ENCODE data around the gene RD3L. TPM values are rescaled to one million over a fixed set of nuclear protein-coding genes. Genes with fewer than 3 reads are reported as not detected.

RD3L gene
- total and polyA plus RNA-seq, 2 of the 13 experiments (the other 11 are each of a cell fraction or from before 2014, with no cell fraction given), result not detected

DNA sequence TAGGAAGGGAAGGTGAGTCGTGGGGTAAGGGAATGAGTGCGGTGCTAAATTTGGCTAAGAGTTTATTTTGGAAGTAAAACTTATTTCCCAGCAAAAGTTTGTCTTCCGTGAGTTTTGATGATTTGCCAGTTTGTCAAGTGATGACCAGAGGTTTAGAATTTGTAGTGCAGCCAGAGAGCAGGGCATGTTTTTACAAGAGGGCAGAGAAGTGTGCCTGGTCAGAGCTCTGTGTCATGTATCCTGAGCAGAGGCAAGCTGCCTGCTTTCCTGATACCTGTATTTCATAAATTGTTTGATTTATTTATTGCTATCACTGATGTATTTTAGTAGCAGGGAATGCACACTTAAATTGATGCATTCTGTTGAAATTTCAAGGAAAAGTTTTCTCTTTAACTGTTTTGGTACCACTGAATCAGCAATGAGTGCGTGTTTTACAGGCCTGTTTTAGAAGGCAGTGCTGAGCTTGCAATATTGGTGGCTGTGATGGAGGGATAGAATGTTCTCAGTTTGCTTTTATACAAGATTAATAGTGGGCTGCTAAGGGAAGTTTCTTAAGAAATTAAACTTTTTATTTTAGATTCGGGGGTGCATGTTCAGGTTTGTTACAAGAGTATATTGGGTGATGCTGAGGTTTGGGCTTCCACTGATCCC, 19.7 kb upstream of the RD3L start (continued):
- TF ChIP-seq, protein P1, sequence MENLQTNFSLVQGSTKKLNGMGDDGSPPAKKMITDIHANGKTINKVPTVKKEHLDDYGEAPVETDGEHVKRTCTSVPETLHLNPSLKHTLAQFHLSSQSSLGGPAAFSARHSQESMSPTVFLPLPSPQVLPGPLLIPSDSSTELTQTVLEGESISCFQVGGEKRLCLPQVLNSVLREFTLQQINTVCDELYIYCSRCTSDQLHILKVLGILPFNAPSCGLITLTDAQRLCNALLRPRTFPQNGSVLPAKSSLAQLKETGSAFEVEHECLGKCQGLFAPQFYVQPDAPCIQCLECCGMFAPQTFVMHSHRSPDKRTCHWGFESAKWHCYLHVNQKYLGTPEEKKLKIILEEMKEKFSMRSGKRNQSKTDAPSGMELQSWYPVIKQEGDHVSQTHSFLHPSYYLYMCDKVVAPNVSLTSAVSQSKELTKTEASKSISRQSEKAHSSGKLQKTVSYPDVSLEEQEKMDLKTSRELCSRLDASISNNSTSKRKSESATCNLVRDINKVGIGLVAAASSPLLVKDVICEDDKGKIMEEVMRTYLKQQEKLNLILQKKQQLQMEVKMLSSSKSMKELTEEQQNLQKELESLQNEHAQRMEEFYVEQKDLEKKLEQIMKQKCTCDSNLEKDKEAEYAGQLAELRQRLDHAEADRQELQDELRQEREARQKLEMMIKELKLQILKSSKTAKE (CRISPR knock-in tag; IDR thresholded peaks at IDR 0.05; ENCODE audit: borderline replicate concordance), result no peak
- TF ChIP-seq NFE2L1 (CRISPR knock-in tag; IDR thresholded peaks at IDR 0.05; ENCODE audit: borderline replicate concordance) (no peak), FOXM1 (CRISPR knock-in tag; IDR thresholded peaks at IDR 0.05) (no peak)

DNA sequence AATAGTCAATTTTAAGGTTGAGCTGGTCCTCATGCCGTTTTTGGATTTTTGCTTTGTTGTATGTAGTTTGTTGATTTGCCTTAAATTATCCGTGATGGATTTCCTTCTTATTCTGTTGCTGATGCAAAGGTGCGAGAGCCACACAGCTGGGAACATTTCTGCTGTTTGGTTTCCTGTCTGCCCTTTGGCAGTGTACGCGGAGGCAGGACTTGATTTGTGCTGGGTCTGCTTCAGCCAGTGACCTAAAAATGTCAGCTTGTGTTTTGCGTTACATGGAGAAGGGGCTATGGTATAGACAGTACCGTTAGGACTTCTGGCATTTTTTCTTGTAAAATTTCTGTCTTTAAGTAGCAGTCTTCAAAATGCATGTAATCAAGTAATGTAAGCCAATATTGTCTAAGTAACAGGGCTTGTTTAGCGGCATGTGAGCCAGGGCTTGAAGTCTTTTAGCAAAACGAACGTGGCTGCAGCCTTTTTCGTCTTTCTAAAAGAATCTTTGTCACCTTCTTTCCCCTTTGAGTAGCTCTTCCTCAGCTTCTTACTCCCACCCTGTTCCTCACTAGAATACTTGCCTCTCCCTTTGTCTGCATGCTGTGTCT, 18.2 kb upstream of the RD3L start:
- 31% methylated on average over 11 of the region's 11 CpGs for WGBS (ENCODE audit: low lambda C conversion rate)
- H3K79me2 ChIP-seq (ENCODE audit: insufficient read depth, low read length), result no peaks in the 10 kb centered on the region
- peaks cover 1 to 5% of the 10 kb centered on the region in 2 experiments; a peak in 2 of 5 replicates for H3K27me3 ChIP-seq (ENCODE audit: control insufficient read depth in 1 of 2, insufficient read depth in 2 of 2, low read length in 2 of 2)
- H3K4me3 ChIP-seq (replicated peaks in 1 of 3; ENCODE audit: insufficient read depth in 1 of 3, low read depth in 2 of 3, low read length in 3 of 3), result no peak overlapping the region
- H3K9me3 ChIP-seq (ENCODE audit: low read length), result no peaks in the 10 kb centered on the region
- in situ Hi-C loops (cut with HindIII; ENCODE audit: extremely low pct_ligation_motif_present, low pct_unique_long_range_greater_than_20kb) (no loop called here), intact Hi-C loops (cut with micrococcal nuclease; ENCODE audit: unreplicated experiment) (no loop called here)
- no peak overlapping the region for H3K27ac ChIP-seq (ENCODE audit: extremely low read length, insufficient read depth, low read length)
- POLR2A ChIA-PET, result no interaction called here
- CTCF ChIA-PET (ENCODE audit: low intra/inter-chr PET ratio, low total read pairs), result no interaction called here
- no peak for DNase-seq (ENCODE audit: low spot score)
- no peaks in the 10 kb centered on the region for H4K20me1 ChIP-seq (ENCODE audit: insufficient read depth, low read length)
- BruUV-seq (replicated peaks), result no TSS peak
- TF ChIP-seq, protein P2, sequence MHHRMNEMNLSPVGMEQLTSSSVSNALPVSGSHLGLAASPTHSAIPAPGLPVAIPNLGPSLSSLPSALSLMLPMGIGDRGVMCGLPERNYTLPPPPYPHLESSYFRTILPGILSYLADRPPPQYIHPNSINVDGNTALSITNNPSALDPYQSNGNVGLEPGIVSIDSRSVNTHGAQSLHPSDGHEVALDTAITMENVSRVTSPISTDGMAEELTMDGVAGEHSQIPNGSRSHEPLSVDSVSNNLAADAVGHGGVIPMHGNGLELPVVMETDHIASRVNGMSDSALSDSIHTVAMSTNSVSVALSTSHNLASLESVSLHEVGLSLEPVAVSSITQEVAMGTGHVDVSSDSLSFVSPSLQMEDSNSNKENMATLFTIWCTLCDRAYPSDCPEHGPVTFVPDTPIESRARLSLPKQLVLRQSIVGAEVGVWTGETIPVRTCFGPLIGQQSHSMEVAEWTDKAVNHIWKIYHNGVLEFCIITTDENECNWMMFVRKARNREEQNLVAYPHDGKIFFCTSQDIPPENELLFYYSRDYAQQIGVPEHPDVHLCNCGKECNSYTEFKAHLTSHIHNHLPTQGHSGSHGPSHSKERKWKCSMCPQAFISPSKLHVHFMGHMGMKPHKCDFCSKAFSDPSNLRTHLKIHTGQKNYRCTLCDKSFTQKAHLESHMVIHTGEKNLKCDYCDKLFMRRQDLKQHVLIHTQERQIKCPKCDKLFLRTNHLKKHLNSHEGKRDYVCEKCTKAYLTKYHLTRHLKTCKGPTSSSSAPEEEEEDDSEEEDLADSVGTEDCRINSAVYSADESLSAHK (CRISPR knock-in tag; IDR thresholded peaks at IDR 0.05; ENCODE audit: borderline replicate concordance), result no peak
- no peak for TF ChIP-seq NFE2L1 (CRISPR knock-in tag; IDR thresholded peaks at IDR 0.05; ENCODE audit: borderline replicate concordance)
- TF ChIP-seq ZNF124 (CRISPR knock-in tag; IDR thresholded peaks at IDR 0.05), result no peak
- no peak for TF ChIP-seq ZNF749 (CRISPR knock-in tag; IDR thresholded peaks at IDR 0.05; ENCODE audit: borderline replicate concordance)
- TF ChIP-seq AGO1 (IDR thresholded peaks at IDR 0.05; ENCODE audit: low read depth, low read length, poor library complexity, severe bottlenecking), result no peak
- no peak for TF ChIP-seq KLF16 (CRISPR knock-in tag; IDR thresholded peaks at IDR 0.05)
- TF ChIP-seq KDM3A (CRISPR knock-in tag; IDR thresholded peaks at IDR 0.05; ENCODE audit: low read depth), result no peak
- no peak for TF ChIP-seq ZNF709 (CRISPR knock-in tag; IDR thresholded peaks at IDR 0.05)
- no peak for TF ChIP-seq CBFB (CRISPR knock-in tag; IDR thresholded peaks at IDR 0.05)
- TF ChIP-seq, protein P3, sequence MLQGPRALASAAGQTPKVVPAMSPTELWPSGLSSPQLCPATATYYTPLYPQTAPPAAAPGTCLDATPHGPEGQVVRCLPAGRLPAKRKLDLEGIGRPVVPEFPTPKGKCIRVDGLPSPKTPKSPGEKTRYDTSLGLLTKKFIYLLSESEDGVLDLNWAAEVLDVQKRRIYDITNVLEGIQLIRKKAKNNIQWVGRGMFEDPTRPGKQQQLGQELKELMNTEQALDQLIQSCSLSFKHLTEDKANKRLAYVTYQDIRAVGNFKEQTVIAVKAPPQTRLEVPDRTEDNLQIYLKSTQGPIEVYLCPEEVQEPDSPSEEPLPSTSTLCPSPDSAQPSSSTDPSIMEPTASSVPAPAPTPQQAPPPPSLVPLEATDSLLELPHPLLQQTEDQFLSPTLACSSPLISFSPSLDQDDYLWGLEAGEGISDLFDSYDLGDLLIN (CRISPR knock-in tag; IDR thresholded peaks at IDR 0.05; ENCODE audit: borderline replicate concordance), result no peak
- no peak for TF ChIP-seq ZMYM2 (CRISPR knock-in tag; IDR thresholded peaks at IDR 0.05)
- no peak for TF ChIP-seq RFXANK (CRISPR knock-in tag; IDR thresholded peaks at IDR 0.05)
- no peak for TF ChIP-seq HOXA5 (CRISPR knock-in tag; IDR thresholded peaks at IDR 0.05)
- TF ChIP-seq SSRP1 (CRISPR knock-in tag; IDR thresholded peaks at IDR 0.05), result no peak
- H3K9ac ChIP-seq (ENCODE audit: insufficient read depth, low read depth, low read length), result no peak overlapping the region
- no peaks in the 10 kb centered on the region for H3K4me1 ChIP-seq (ENCODE audit: insufficient read depth, low read length)
- no peaks in the 10 kb centered on the region for H3K36me3 ChIP-seq (replicated peaks in 1 of 2; ENCODE audit: control insufficient read depth in 1 of 2, insufficient read depth in 2 of 2, low read length in 2 of 2)
- H3K4me2 ChIP-seq (ENCODE audit: low read depth, low read length), result no peak overlapping the region
- no peak for ATAC-seq
- FAIRE-seq, result no peak
- H2AFZ ChIP-seq (ENCODE audit: low read length), result no peak overlapping the region
